HG03064 (cell line): ENCODE measurements around the gene IQCE.

Experiments used
- ATAC-seq: cut with Tn5 transposase; IDR thresholded peaks from one replicate; pipeline ENCODE4 v1.9.1; 2021; ENCODE audit warnings: low read depth; ENCODE audit not compliant: unreplicated experiment

Gene IQCE

GRCh38 chr7:2629746-2630681 is 71.2 kb downstream of the IQCE start:
- ATAC-seq = no peak

DNA sequence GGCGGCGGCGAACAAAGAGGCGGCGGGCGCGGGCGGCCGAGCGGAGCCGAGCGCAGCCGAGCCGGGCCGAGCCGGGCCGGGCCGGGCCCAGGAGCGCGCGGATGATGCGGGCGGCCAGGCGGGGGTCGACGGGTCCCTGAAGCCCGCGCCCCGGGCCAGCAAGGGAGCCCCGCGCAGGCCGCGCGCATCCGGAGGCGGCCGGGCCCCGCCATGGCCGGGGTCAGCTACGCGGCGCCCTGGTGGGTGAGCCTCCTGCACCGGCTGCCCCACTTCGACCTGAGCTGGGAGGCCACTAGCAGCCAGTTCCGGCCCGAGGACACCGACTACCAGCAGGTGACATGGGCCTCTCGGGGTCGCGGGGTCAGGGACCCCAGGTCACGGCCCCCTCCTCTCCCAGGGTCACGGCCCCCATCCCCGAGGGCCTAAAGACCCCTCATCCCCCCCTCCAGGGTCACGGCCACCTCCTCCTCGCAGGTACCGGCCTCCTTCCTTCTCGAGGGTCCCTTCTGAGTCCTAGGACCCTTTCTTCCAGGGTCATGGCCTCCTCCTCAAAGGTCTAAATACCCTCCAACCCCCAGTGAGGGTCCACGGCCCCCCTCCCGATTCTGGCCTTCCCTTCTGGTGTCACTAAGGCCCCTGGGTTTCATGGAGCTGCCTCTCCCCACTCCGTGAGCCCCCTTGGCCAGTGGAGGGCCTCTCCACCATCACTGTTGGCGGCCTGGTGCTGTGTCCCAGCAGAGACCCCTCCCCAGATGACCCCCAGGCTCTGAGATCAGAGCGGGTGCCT is 73.4 kb downstream of the IQCE start, which contains the start of gene TTYH3:
Gene TTYH3, plus strand, starts transcription at position 41 of the 787 bp plus-strand sequence. Its CDS starts 170 bp downstream, at position 211.
- ATAC-seq = peak; percentile 33

GRCh38 chr7:2632733-2633537 is 74.2 kb downstream of the IQCE start:
- ATAC-seq = no peak

GRCh38 chr7:2633538-2634266 is 74.9 kb downstream of the IQCE start:
- ATAC-seq = no peak

GRCh38 chr7:2634267-2635145 is 75.7 kb downstream of the IQCE start:
- no peak for ATAC-seq

DNA sequence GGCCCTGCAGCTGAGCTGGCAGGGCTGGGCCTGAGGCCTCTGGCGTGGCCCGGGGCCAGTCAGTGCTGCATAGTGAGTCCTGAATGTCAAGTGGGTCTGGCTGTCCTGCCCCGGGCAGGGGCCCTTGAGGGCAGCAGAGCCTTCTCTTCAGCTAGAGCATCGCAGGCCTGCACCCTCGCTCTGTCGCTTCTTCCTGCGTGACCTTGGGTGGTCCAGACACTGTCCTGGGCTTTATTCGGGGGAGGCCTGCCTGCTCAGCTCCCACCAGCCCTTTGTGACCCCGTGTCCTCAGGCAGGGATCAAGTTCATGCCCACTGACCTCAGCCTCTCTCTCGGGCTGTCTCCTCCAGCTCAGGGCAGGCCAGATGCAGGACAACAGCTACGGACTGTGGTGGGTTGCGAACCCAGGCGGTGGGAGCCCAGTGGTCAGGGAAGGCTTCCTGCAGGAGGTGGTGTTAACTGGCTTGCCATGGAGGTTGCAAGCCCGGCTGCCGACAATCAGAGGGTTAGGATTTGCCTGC is 76.4 kb downstream of the IQCE start:
- ATAC-seq = no peak

- ATAC-seq = no peak
These were observed 77.3 kb downstream of the IQCE start for GRCh38 chr7:2635810-2636701.

DNA sequence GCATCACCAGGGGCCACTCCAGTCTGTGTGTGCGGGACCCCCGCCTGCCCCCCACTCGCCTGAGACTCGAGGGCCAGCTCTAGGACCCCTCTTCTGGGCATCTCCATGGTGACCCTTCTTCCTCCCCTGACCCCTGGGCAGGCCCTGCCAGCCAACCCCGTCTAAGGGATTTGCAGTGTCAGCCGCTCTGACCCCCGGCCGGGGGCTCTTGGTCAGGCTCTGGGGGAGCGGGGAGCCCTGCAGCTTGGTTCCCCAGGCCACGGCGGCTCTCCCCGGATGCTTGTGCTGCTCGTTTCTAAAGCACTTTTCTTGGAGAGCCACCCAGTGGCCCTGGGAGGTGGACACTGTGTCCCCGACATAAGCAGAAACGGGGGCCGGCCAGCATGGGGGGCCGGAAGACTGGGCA is 78.3 kb downstream of the IQCE start:
- ATAC-seq = no peak

DNA sequence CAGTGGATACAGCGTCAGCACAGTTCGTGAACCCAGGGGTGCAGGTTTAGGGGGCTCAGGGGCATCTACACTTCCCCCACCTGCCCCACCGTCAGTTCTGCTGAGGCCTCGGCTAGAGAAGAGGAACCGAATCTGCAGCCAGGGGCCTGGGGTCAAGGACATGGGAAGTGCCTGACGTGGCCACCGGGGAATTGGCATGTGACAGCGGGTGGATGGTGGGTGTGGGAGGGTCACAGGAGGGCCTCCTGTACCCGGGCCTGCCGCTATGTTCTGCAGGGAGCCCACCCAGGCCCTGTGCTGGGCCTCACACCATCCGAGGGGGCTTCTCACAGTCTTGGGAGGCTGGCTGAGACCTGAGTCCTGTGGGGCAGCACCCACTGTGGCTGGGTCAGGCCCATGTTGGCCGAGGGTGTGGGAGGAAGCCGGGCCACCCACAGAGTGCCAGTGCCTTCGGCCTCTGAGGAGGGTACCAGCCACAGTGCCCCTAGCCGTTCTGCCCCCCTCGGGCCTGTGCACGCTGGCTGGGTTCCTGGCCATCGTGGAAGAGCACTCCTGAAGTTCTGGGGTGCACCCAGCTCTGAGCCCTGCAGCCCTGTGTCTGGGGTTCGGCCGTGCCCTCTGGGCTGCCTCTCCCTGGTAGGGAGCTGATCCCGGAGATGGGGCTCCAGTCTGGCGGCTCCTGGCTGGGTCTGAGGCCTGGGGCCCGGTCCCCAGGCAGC is 78.9 kb downstream of the IQCE start:
- ATAC-seq = no peak

DNA sequence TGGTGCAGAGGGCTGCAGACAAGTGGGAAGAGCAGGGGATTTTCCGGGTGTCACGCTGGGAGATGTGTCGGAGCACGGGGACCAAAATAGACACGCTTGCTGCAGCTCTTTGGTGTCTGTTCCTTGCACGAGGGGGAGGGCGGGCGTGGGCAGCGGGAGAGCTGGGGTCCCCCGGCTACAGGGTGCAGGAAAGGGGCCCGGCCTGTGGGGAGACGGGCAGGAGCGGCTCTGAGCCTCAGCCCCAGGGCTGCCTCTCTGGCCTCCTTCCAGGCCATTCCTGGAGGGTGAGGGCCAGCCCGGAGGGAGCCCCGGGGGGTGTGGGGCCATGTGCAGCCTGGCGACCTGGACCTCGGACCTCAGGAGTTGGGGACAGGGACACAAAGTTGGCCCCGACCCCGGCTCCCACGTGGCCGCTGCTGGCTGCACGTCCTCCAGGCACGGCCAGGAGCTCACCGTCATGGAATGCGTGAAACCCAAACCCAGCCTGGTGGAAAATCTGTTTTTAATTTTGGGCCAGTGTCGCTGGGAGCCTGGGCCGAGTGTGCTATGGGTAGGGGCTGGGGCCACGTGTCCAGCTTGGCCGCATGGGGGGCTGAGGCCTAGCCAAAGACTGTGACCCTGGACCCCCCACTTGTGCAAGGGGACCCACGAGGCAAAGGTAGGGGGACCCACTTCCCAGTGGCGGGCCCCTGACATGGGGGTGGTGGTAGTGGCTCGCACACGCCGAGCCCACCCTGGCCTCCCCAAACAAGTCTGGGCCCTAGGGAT is 79.6 kb downstream of the IQCE start:
- ATAC-seq = no peak

DNA sequence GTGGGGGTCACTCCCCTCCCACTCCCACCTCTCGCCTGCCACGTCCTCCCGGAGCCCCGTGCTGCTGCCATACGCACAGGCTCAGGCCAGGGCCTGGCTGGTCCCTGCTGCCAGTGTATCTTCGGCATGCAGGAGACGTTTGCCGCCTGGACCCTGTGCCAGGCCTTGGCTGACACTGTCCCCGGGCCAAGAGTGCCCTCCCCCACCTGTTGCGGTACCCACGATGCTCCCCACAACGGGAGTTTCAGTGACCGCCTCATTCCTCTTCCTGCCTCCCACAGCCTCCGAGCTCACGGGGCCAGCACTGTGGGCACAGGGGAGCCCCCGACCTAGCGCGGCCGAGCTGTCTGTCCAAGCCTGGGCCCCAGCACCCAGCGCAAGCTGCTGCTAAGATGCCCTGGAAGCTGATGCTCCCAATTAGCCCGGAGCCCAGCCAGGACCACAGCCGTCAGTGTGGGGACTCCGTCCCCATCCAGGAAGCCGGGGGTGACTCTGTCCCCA is 80.5 kb downstream of the IQCE start:
- no peak for ATAC-seq

DNA sequence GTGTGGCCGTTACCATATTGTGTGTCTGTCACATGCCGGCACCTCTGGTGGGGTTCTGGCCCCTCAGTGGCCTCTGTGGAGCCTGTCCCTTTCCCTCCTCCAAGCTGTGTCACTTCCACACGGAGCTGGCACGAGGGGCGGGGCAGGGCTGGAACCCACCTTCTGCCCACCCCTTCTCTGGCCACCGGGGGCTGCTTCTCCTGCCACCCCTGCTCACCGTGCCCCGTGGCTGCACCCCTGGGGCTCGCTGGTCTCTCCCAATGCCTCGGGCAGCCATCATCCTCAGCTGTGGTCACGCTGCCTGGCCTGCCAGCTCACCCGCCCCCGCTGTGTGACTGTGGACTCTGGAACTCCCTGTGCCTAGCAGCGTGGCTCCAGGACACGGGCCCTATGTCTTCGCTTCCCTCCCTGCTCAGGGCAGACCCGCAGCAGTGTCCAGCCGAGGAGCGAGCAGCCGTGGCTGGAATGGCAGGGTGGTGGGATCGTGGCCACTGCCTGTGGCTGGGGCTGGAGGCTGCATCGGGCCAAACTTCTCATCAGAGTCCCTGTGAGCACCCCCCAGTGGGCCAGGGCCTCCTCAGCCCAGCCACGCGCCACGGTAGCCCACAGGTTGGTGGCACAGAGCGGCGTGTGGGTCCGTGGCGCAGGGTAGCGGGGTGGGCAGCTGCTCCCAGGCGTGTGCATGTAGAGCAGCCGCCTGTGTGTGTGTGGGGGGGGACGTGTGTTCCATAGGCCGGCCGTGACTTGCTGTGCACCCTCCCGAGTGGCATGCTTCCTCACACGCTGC is 81.1 kb downstream of the IQCE start:
- ATAC-seq = no peak

GRCh38 chr7:2640482-2640830 is 81.7 kb downstream of the IQCE start:
- no peak for ATAC-seq

DNA sequence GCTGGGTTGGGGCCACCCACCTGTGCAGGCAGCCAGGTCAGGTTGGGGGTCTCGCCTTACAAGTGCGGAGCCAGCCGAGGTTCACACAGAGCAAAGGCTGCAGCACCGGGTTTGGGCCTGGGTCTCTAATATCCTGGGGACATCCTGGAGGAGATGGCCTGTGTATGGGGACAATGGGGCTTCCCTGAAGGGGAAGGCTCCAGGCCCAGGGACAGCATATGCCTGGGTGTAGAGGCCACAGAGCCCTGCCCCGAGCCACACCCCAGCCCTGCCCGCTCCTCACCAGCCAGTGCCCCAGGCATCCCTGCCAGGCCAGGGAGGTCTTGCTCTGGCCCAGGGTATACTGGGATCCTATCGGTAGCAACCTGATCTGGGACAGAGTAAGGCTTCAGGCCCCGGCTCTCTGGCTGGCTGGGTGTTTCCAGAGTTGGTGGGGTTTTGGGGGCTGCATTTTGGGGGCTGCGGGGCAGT is 82.1 kb downstream of the IQCE start:
- no peak for ATAC-seq
